Ascending aorta (tissue), 2 donors: ENCODE results near the gene FRY. TPM values are rescaled to one million over a fixed set of nuclear protein-coding genes. Genes with fewer than 3 reads are reported as not detected.

Source experiments
- DNase-seq, 2 donors: peaks; one replicate each; pipeline ENCODE4 v3.0.0-alpha.2; 2019; ENCODE audit warnings: low spot score in 2 of 2
- H3K27ac ChIP-seq, 2 donors: fragments of 200-600 bp; sonication (generic); one replicate each; pipeline ENCODE4 v1.5.1; 2016 to 2017; ENCODE audit warnings: mild to moderate bottlenecking in 1 of 2
- H3K27me3 ChIP-seq: fragments of 200-600 bp; sonication (generic); one replicate; pipeline ENCODE4 v1.5.1; 2017
- H3K36me3 ChIP-seq, 2 donors: fragments of 200-600 bp; sonication (generic); one replicate each; pipeline ENCODE4 v1.5.1; 2016
- H3K4me1 ChIP-seq, 2 donors: fragments of 200-600 bp; sonication (generic); one replicate each; pipeline ENCODE4 v1.5.1; 2016 to 2017; ENCODE audit warnings: mild to moderate bottlenecking in 1 of 2
- H3K4me3 ChIP-seq, 2 donors: fragments of 200-600 bp; sonication (generic); one replicate each; pipeline ENCODE4 v1.5.1; 2016 to 2017; ENCODE audit warnings: mild to moderate bottlenecking in 1 of 2
- H3K9me3 ChIP-seq, 2 donors: fragments of 200-600 bp; sonication (generic); one replicate each; pipeline ENCODE4 v1.5.1; 2016
- intact Hi-C: fragments of 100-400 bp; cut with DNase I; formaldehyde crosslinking; loops from one replicate; pipeline ENCODE4 v1.15.1; 2023
- total RNA-seq: library from RNA; depleted of rRNA; stranded (reverse); fragments of >200 nt; gene quantifications from one replicate; pipeline ENCODE4 v1.1.0, GENCODE V29; 2016
- TF ChIP-seq, protein P1 (sequence below), 3 experiments: fragments of 200-600 bp in 2 of 3; fragments of 450-650 bp in 1 of 3; sonication (generic) in 2 of 3; IDR thresholded peaks; one replicate each; pipeline ENCODE4 v1.5.1; 2016 to 2019; ENCODE audit warnings: antibody characterized with exemption in 3 of 3, mild to moderate bottlenecking in 1 of 3, moderate library complexity in 1 of 3

Gene FRY
- total RNA-seq, 1 donor from 2014 or later = 115 TPM

DNA sequence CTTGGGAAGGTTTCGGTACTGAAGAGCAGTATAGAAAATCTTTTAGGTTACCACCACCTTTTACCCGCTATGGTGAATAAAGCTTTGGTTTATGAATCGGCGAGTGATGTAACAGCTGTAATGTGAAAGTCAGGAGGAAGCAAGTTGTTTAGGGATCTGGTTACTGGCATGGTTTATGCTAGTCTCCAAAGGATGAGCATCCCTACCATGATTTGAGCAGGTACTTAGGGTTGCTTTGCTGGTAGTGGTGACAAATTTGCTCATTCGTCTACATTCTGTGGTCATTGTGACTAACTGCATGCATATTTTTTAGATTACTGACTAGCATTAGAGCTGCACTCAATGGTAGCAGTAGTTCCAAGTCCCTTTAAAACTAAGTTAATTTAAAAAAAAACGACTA, 104.1 kb downstream of the FRY start:
- intact Hi-C loops = no loop called here
- TF ChIP-seq, protein P1, sequence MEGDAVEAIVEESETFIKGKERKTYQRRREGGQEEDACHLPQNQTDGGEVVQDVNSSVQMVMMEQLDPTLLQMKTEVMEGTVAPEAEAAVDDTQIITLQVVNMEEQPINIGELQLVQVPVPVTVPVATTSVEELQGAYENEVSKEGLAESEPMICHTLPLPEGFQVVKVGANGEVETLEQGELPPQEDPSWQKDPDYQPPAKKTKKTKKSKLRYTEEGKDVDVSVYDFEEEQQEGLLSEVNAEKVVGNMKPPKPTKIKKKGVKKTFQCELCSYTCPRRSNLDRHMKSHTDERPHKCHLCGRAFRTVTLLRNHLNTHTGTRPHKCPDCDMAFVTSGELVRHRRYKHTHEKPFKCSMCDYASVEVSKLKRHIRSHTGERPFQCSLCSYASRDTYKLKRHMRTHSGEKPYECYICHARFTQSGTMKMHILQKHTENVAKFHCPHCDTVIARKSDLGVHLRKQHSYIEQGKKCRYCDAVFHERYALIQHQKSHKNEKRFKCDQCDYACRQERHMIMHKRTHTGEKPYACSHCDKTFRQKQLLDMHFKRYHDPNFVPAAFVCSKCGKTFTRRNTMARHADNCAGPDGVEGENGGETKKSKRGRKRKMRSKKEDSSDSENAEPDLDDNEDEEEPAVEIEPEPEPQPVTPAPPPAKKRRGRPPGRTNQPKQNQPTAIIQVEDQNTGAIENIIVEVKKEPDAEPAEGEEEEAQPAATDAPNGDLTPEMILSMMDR (IDR thresholded peaks at IDR 0.05) = no peak
- Histone ChIP-seq H3K9me3 (no peaks in the 10 kb centered on the region), H3K4me3 (no peak overlapping the region), H3K27ac (peak overlapping the region; percentile 89 to 96), H3K36me3 (peaks cover 0 to 3% of the 10 kb centered on the region in 2 donors), H3K4me1 (peaks cover 9 to 20% of the 10 kb centered on the region in 2 donors), H3K27me3 (no peaks in the 10 kb centered on the region)
- no peak for DNase-seq

DNA sequence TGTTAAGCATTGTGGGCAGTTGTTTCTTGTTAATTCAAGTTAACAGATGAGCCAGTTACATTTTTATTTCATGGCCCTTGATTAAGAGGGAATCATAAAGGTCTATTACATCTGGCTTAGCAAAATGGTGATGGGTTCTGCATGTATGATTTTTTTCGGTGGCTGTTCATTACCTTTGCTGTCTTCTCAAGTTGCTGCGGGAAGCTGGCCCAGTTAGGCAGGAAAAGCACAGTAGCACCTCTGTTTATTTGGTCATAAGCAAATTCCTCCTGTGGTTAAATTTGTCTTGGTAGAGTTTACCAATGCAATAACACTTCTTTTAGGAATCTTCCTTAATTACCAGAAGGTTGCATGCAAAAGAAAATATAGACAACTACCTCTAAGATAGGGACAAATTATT, 104.5 kb downstream of the FRY start:
- intact Hi-C loops = no loop called here
- H3K36me3 ChIP-seq = peaks cover 0 to 3% of the 10 kb centered on the region in 2 donors
- H3K9me3 ChIP-seq = no peaks in the 10 kb centered on the region
- no peak for DNase-seq
- TF ChIP-seq, protein P1 (IDR thresholded peaks at IDR 0.05) = no peak
- H3K27ac ChIP-seq = peak overlapping the region; percentile 89 to 96
- no peak overlapping the region for H3K4me3 ChIP-seq
- no peaks in the 10 kb centered on the region for H3K27me3 ChIP-seq
- H3K4me1 ChIP-seq = peaks cover 9 to 20% of the 10 kb centered on the region in 2 donors

GRCh38 chr13:32136716-32137115, 105.1 kb downstream of the FRY start:
- H3K9me3 ChIP-seq = no peaks in the 10 kb centered on the region
- H3K36me3 ChIP-seq = peaks cover 0 to 3% of the 10 kb centered on the region in 2 donors
- no peak for DNase-seq
- H3K27me3 ChIP-seq = no peaks in the 10 kb centered on the region
- peaks cover 9 to 20% of the 10 kb centered on the region in 2 donors for H3K4me1 ChIP-seq
- H3K4me3 ChIP-seq = no peak overlapping the region
- peak overlapping the region; percentile 89 to 96 for H3K27ac ChIP-seq
- TF ChIP-seq, protein P1 (IDR thresholded peaks at IDR 0.05) = no peak
- intact Hi-C loops = no loop called here

DNA sequence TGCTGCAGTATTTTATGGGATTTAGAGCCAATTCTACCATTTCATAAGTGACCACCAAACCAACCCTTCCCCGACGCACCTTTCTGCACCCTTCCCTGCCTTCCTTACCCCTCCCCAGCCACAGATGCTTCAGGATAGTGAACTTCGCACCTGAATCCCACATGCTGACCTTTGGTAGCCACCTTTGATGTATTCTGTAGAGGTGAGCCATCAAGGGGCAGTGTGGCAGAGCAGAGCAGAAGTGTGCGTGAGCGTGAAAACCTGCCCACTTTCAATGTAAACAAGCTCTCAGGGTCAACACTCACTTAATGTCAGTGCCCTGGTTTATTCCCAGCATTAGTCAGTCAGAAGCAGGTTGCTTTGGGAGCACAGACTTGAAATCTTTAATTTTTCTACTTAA, 107.7 kb downstream of the FRY start:
- H3K27ac ChIP-seq = no peak overlapping the region
- H3K4me3 ChIP-seq = no peak overlapping the region
- TF ChIP-seq, protein P1 (IDR thresholded peaks at IDR 0.05) = no peak
- H3K9me3 ChIP-seq = no peaks in the 10 kb centered on the region
- DNase-seq = no peak
- intact Hi-C loops = no loop called here
- H3K27me3 ChIP-seq = no peaks in the 10 kb centered on the region
- H3K4me1 ChIP-seq = peaks cover 5 to 13% of the 10 kb centered on the region in 2 donors
- peaks cover 0 to 3% of the 10 kb centered on the region in 2 donors for H3K36me3 ChIP-seq

GRCh38 chr13:32140109-32140508, 108.5 kb downstream of the FRY start:
- intact Hi-C loops = no loop called here
- Histone ChIP-seq H3K9me3 (no peaks in the 10 kb centered on the region), H3K36me3 (peaks cover 0 to 3% of the 10 kb centered on the region in 2 donors), H3K4me1 (peaks cover 5 to 7% of the 10 kb centered on the region in 2 donors), H3K27ac (no peak overlapping the region), H3K4me3 (no peak overlapping the region), H3K27me3 (no peaks in the 10 kb centered on the region)
- no peak for DNase-seq
- TF ChIP-seq, protein P1 (IDR thresholded peaks at IDR 0.05) = no peak

- Histone ChIP-seq H3K4me3 (no peak overlapping the region), H3K27me3 (no peaks in the 10 kb centered on the region), H3K27ac (no peak overlapping the region), H3K36me3 (peaks cover 0 to 3% of the 10 kb centered on the region in 2 donors), H3K9me3 (no peaks in the 10 kb centered on the region), H3K4me1 (no peaks in the 10 kb centered on the region)
- TF ChIP-seq, protein P1 (IDR thresholded peaks at IDR 0.05) = no peak
- DNase-seq = no peak
- intact Hi-C loops = no loop called here
These were observed 109.9 kb downstream of the FRY start for GRCh38 chr13:32141462-32141861.
